T-helper 2 cell (primary cell): ENCODE data around the gene KMT5B.

Source experiments
- DNase-seq, 5 experiments: peaks; one replicate each; pipeline versions ENCODE4 v3.0.0 to v3.0.0-alpha.2; 2012 to 2022

The KMT5B gene

DNA sequence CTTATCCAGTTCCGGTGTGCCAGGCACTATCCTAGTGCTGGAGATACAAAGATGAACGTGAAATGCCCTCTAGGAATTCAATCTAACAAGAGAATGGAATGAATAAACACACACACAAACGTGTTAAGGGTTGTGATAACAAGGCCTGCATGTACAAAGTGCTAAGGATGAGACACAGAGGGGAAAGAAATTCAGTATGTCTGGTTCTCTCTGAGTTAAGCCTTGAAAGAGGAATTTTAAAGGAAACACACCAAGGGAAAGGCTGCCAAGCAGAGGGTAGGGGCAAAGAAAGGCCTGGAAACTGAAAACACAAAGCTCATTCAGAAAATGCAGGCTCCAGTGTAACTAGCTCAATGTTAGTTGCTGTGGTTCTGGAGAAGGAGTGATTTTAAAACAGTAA lies 96.1 kb downstream of the KMT5B start:
- DNase-seq = no peak

DNA sequence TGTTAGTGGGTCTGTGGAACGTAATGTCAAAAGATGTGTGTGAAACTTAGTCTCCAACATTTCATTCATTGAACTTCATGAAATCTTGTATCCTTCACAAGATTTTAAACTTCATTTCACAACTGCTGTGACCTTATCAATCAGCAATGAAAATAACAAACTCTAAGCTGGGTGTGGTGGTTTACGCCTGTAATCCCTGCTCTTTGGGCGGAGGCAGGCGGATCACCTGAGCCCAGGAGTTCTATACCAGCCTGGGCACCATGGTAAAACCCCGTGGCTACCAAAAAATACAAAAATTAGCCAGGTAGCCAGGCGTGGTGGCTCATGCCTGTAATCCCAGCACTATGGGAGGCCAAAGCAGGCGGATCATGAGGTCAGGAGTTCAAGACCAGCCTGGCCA lies 97.0 kb downstream of the KMT5B start:
- DNase-seq = no peak

DNA sequence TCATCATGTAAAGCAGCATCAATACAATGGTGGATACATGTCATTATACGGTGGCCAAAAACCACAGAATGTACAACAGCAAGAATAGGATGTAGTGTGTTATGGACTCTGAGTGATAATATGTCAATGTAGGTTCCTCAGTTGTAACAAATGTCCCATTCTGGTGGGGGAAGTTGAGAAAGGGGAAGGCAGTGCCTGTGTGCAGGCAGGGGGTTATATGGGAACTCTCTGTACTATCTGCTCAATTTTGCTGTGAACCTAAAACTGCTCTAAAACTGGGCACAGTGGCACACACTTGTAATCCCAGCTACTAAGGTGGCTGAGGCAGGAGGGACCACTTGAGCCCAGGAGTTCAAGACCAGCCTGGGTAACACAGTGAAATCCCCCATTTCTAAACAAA lies 97.8 kb downstream of the KMT5B start:
- no peak for DNase-seq

DNA sequence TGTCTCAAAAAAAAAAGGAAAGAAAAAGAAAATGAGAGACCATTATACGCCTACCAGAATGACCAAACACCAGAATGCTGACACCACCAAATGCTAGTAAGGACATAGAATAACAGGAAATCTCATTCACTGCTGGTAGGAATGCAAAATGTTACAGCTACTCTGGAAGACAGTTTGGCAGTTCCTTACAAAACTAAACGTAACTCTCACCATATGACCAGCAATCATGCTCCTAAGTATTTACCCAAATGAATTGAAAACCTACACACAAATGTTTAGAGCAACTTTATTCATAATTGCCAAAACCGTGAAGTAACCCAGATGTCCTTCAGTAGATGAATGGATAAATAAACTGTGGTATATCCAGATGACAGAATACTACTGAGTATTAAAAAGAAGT lies 99.1 kb downstream of the KMT5B start:
- DNase-seq = no peak

DNA sequence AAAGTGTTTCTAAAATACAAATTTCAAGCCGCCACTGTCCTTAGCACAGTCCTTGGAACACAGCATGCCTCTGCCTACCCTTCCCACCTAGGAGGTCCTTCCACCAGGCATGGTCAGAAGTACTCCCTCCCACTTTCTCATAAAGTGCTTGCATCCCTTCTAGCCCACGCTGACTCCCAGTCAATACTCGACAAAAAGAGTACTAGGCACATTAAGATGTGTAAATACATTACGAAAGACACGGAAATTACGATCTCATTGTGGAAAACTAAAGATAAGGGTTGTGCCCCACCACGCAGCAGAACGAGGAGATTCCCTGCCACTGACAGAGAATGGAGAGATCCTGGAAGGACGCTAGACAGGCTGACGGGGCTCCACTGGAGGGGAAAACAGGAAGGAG lies 105.4 kb downstream of the KMT5B start:
- no peak for DNase-seq

DNA sequence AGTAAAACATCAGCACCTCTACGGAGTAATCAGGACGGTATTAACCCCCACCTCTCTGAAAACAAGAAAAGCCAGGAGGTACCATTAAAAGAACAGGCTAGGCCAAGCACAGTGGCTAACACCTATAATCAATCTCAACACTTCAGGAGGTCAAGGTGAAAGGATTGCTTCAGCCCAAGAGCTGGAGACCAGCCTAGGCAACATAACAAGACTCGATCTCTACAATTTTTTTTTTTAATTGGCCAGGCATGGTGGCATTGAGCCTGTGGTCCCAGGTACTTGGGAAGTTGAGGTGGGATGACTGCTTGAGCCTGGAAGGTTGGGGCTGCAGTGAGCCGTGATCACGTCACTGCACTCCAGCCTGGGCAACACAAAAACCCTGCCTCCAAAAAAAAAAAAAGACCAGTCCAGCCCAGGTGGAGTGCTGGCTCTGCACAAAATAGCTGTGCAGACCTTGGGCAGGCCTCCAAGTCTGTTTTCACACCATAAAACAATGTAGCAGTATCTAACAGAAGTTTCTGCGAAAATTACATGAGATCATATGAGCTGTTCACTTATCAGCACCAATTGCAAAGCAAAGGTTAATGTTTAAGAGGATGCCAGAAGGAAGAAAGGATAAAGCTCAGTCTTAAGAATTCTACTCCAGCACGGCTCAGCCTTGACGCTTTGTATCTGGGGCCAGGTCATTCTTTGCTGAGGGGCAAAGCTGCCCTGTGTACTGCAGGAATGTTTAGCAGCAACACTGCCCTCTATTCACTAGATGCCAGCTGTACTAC lies 106.7 kb downstream of the KMT5B start:
- DNase-seq = no peak
